Measurements from ENCODE around the gene CD151.

Gene CD151

DNA sequence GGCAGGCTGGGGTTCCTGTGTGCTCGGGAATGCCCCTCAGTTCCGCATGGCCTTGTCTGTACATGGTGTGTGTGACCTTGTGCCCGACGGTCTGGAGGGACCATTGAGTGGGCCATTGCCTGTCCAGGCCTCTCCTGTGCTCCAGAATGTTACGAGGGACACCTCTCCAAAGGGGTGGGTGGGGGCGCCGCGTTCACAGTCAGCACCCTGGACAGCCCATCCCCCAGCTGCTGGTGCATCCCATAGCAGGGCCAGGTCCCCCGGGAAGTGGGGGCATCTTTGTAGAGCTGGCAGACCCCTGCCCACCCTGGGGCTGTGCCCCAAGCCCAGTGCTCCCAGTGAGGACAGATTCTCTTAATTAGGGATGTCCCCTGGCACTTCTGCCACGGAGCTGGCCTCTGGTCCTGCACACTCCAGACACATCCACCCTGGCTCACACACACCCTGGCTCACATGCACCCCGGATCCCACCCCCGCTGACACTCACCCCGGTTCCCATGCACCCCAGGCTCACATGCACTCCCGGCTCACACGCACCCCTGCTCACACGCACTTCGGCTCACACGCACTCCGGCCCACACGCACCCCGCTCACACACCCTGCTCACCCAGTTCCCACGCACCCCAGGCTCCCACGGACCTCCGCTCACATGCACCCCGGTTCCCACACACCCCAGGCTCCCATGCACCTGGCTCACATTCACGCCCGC is 25.5 kb downstream of the CD151 start:
- no peak for DNase-seq (ENCODE audit: low read depth in 2 of 2)

DNA sequence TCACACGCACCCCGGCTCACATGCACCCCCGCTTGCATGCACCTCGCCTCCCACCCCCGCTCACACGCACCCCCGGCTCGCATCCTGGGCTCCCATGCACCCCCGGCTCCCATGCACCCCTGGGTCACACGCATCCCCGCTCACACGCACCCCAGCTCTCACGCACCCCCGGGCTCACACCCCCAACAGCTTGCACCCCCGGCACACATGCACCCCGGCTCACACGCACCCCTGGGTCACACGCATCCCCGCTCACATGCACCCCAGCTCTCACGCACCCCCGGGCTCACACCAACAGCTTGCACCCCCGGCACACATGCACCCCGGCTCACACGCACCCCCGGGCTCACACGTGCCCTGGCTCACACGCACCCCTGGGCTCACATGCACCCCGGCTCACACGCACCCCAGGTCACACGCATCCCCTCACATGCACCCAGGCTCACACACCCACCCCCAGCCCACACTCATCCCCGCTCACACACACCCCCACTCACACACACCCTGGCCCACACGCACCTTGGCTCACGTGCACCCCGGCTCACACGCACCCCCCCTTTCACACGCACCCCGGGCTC is 26.1 kb downstream of the CD151 start:
- no peak for DNase-seq (ENCODE audit: low read depth in 2 of 2)

DNA sequence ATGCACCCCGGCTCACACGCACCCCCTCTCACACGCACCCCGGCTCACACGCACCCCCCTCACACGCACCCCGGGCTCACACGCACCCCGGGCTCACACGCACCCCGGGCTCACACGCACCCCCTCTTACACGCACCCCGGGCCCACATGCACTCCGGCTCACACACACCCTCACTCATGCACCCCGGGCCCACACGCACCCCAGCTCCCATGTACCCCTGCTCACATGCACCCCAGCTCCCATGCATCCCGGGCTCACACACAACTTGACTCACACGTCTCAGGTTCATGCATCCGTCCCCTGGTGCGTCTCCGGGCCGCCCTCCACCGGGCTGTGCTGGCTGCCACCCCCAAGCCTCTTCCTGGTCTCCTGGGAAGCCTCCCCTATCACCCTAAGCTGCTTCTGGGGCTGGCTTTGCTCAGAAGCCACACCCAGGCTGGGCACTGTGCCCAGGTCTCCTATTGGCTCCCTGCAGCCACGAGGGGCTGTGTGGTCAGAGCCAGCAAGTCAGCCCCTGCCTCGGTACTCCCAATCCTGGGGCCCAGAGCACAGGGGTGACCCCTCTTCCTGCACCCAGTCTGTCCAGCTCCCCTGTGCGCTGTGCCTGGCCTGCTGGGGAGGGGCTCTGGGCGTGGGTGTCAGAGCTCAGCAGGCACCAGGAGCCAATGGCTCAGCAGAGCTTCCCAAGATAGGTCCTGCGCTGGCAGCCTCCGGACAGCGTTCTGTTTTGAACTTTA is 26.8 kb downstream of the CD151 start:
- no peak for DNase-seq (ENCODE audit: low read depth in 2 of 2)

DNA sequence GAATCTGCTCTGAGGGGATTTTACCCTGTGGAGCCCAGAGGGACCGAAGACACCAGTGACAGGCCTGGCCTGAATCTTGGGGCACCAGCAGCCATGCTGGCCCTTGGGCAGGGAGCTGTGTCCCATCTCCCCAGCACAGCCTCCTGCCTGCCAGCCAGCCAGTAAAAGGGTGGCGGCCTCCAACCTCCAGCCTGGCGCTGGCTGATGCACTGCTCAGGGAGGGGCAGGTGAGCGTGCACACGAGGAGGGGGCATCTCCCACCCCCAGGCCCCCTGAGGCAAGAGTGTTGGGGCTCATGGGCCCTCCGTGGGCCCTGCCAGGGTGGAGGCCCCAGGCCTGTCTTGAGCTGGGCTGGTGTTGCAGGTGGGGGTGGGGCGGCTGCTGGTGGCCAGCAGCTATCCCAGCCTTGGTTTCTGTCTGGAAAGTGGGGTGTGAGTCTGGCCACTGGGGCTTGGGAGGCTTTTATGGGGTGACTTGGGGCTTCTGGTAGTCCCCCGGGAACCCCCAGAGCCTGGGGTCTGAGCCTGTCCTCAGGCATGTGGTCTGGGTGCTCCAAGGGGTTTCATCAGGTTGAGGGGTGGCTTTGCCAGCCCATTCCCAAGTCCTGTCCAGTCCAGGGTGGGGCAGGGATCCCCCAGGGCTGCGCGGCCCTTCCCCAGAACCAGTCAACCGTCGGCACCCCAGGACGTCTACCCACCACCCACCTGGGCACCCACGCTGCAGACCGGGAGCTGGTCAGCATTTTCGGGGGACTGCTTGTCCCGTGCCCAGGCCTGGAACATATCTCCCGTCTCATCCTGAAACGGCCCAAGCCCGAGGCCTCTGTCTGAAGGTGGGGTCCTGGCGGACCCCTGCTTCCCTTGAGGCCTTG is 27.7 kb downstream of the CD151 start:
- no peak for DNase-seq (ENCODE audit: low read depth in 2 of 2)

DNA sequence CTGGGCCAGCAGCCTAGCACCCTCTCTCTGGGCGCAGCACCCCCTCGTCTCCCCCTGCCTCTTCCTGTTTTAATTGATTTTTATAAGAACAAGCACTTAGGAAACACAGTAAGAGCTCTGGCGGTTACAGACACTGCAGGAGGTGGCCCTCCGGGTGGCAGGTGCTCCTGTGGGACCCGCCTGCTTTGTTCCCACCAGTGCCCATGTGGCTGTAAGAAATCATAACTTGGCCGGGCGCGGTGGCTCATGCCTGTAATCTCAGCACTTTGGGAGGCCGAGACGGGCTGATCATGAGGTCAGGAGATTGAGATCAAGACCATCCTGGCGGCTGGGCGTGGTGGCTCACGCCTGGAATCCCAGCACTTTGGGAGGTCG is 28.3 kb downstream of the CD151 start:
- DNase-seq (ENCODE audit: low read depth in 2 of 2) = no peak

DNA sequence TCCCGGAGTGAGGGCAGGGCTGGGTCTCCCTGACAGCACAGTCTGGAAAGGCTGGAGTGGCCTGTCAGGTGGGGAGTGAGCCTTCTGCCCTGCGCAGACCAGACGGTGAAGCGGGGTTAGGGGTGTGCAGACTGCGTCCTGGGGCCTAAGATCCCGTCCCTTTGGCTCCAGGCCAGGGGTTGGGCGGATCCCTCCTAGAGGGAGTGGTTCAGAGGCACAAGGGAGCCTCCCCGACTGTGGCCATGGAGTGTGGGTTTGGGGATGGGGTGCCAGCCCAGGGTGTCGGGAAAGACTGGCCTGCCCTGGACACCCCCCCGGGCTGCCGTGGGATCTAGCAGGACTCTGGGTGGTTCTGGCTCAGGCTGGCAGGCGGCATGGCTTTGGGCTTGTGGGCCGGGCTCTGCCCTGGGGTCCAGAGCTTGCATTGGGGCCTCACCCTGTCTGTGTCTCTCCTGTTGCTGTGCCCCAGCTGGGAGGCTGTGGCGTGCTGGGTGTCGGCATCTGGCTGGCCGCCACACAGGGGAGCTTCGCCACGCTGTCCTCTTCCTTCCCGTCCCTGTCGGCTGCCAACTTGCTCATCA is 29.4 kb downstream of the CD151 start:
- DNase-seq (ENCODE audit: low read depth in 2 of 2) = no peak

DNA sequence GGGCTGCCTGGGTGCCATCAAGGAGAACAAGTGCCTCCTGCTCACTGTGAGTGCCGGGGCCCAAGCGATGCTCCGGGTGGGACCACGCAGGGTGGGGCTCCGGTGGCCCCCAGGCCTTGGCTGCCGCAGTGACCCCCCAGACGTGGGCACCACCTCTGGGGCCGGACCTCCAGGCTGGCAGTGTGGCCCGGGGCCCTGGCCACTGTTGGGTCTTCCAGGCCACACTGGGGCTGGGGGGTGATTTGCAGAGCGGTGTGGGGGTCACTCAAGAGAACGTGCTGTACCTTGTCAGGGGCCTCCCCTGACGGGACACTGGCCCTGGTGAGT is 29.9 kb downstream of the CD151 start:
- no peak for DNase-seq (ENCODE audit: low read depth in 2 of 2)

DNA sequence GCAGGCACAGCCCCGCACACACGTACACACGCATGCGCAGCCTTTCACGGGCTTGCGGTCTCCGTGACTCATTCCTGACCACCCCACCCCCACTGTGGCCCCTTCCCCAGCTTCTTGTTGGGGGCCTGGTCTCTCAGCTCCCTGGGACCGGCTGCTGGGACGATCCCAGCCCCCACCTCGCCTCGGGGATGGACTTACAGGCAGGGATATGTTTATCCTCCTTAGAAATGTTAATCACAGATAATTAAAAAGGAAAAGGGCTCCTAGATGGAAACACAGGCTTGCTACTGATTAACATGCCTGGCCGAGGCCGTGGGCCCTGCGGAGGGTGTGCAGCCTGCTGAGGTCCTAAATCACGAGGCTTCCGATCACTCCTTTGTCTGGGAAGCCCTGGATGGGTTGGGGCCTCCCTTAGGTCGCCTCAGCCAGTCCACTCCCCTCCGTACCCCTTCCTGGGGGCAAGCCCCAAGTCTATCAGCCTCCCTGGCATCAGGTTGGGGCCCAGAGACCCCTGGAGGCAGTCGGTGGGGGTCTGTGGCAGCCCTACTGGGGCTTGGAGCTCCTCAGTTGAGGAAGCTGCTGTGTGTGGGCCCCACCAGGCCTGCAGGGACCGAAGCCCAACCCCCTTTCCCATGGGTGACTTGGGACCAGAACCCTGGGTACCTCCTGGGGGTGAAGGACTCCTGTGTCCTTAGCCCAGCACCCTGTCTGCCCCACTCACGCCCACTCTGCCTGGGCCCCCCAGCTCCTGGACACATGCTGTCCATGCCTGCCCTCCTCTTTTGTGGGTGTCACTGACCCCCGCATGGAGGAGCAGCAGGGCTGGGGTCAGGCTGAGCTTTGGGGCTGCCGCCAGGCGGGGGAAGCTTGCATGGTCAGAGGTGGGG is 30.5 kb downstream of the CD151 start:
- DNase-seq (ENCODE audit: low read depth in 2 of 2) = no peak

DNA sequence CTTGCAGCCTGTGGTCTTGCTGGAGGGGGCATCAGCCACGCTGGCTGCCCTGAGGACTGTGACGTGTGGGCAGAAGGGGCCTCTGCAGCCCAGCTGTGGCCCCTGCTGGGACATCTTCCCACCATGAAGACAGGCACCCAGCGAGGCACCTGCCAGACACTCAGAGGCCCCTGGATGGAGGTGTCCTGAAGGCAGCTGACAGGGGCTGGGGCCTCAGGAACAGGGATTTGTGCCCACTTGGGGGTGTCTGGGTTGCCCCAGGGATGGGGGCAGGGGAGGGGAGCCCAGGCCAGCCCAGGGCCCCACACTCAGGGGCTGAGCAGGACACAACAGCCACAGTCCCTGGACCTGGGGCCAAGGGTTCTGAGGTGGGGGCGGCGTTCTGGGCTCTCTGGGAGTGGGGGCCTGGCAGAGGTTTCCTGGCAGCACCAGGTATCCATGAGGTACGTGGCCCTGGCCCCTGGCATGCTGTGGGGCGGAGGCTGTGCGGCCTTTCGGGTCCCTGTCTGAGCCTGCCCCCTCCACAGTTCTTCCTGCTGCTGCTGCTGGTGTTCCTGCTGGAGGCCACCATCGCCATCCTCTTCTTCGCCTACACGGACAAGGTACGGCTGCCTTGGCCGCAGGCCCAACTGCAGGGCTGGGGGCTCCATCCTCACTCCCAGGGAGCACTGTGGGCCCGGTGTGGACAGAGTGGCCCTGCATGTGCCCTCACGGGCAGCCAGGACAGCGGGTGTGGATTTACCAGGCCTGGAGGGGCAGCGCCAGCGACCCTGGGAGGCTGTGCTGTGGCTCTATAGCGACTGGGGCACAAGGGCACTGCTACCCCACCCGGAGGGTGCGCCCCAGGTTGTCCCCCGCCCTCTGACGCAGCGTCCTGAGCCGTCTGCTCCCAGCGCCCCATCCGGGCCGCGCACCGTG is 31.4 kb downstream of the CD151 start:
- DNase-seq (ENCODE audit: low read depth in 2 of 2) = no peak

DNA sequence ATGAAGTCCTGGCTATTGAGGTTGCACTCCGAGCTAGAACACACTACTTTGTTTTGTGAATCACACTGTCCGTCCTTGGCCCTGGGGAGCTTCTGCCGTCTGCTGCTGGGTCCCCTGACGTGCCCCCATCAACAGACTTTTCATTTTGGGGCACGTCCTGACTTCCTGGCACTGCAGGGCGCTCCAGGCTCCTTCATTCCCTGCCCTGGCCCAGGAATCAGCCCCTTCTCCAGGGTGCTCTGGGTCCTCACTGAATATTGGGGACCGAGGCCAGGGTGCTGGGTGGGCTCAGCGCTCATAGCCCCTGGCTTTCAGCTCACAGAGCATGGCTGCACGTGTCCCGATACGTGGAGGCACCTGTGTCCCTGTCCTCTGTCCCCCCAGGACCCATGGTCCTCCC is 32.1 kb downstream of the CD151 start:
- no peak for DNase-seq (ENCODE audit: low read depth in 2 of 2)

DNA sequence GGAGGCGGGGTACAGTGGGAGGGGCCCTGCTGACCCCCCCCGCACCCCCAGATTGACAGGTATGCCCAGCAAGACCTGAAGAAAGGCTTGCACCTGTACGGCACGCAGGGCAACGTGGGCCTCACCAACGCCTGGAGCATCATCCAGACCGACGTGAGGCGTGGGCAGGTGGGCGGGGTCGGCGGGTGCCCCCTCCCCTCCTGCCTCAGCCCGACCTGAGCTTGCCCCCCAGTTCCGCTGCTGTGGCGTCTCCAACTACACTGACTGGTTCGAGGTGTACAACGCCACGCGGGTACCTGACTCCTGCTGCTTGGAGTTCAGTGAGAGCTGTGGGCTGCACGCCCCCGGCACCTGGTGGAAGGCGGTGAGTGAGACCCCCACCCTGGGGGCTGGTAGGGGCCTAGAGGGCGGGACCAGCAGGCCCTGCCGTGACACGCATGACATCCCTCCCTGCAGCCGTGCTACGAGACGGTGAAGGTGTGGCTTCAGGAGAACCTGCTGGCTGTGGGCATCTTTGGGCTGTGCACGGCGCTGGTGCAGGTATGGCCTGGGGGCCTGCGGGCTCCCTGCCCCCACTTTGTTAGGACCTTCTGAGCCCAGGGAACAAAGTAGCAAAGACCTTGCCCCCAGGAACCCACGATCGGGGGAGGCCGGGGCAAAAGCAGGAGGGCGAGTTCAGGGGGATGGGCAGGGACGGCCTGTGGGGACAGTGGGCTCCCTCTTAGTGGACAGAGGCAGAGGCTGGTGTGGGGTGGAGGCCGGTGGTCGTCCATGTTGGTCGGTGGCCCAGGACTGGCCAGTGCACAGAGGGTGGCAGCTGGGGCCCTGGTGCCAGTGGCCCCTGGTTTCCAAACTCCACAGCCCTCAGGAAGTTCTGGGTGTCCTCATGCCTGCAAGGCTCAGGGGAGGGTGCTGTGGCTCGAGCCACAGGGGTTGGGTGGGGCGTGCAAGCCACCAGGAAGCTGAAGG is 33.0 kb downstream of the CD151 start:
- DNase-seq (ENCODE audit: low read depth in 2 of 2) = no peak

DNA sequence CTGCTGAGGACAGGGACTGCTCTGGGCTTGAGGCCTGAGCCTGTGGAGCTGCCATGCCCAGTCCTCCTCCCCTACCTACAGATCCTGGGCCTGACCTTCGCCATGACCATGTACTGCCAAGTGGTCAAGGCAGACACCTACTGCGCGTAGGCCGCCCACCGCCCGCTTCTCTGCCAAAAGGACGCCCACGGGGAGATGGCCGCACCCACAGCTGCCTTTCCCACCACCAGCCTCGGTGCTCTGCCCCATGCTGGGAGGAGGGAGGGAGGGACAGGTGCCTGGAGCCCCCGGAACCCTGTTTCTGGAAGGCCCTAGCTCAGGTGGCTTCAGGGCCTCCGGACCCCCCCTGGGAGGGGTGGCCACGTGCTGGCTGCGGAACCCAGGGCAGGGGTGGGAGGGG is 33.7 kb downstream of the CD151 start:
- DNase-seq (ENCODE audit: low read depth in 2 of 2) = no peak

DNA sequence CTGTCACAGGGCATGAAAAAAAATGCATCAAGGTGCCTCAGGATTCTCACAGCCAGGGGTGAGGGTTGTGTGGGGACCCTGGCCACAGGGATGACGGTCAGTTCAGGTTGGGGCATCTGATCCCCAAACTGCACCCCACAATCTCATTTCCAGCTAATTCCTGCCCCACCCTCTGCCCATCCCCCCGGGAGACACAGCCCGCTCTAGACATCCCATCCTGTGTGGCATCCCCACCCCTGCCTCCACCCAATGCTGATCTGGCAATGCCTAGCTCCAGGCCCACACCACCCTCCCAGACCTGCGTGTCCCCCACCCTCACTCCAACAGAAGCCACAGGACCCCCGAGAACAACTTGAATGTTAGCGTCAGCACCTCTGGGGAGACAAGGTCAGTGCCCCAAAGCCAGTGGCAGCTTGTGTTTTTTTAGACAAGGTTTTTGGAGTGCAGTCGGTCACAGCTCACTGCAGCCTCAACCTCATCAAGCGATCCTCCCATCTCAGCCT is 35.2 kb downstream of the CD151 start:
- DNase-seq (ENCODE audit: low read depth in 2 of 2) = no peak

DNA sequence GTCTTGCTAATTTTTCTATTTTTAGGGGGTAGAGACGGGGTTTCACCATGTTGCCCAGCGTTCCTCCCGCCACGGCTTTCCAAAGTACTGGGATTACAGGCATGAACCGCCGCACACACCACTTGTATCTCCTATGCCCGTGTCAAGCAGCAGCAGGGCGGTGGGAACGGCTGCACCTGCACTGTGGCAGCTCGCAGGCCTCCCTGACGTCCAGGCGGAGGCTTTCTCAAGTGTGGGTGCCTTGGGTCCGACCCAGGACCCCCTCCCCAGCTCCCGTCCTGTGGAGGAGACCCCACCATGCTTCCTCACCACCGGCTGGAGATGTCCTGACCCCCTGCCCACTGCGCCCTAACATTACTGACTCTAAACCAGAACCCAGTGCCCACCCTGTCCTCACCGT is 35.6 kb downstream of the CD151 start:
- DNase-seq (ENCODE audit: low read depth in 2 of 2) = no peak

DNA sequence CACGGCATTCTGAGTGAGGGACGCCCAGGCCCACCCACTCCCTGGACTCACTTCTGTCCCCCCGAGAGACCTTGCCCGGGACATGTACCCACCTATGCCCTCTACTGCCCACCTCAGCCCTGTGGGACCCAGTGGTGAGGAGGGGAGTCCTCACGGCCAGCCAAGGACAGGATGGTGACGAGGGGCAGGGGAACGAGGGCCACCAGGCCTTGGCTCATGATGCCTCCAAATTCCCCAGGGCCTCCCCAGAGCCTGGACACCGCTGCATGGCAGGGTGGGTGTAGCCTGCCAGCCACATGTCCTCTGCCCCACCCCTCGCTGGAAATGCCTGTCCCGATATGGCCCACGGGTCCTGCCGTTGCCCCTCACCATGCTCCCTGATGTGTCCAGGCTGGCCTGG is 36.0 kb downstream of the CD151 start:
- no peak for DNase-seq (ENCODE audit: low read depth in 2 of 2)

DNA sequence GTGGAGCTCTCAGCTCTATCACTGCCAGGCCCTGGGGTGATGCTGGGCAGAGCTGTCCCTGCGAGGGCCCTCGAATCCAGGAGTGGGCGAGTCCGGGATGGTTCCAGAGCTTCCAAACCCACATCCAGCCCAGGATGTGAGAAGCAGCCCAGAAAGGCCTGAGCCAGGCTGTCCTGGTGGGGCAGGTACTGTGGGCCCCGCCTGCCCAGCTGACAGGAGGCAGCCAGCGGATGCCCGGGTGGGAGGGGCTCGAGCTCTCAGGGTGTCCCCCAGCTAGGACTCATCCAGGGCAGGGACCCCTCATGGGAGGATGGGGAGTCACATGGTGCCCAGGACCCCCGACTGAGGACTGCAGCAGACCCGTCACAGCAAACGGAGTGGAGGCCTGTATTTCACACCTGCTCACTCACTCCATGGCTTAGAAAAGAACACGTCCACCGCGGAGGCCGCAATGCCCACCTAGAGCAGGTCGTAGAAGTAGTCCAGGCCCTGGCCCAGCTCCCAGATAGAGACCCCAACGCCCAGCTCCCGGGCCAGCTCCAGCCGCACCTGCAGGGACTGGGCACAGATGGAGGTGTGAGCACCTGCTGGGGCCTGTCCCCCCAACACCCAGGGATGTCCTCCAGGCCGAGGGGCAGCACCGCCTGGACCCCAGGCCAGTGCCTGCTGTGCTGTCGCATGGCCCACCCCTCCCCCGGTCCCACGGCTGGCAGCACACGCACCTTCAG is 36.8 kb downstream of the CD151 start:
- DNase-seq (ENCODE audit: low read depth in 2 of 2) = no peak

DNA sequence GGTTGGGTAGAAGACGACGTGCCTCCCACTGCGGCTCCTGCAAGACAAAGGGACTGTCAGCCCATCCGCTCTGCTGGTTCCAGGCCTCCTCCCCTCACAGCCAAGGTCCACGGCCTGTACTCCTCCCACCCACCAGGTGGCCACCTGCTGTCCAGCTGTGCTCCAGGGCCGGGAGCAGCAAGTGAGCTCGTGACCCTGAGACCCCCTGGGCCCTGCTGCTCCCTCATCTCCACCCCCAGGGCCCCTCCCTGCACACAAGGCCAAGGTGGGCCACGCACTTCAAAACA is 37.3 kb downstream of the CD151 start:
- DNase-seq (ENCODE audit: low read depth in 2 of 2) = no peak

DNA sequence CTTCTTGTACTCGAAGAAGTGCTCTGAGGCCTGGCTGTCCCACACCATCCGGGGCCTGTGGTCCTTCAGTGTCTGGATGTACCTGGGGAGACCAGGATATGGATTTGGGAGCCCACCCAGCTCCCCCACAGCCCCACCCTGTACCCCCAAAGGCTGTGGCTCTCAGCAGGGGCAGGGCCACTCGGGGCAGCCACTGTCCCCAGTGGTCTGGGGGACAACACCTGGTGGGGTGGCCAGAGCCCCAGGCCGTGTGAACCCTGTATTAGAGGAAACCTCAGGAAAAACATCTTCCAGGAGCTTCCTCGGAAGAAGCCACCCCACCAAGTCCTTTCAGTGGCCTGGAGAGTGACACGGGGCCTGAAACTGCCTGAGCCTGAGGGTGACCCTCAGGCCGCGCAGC is 37.7 kb downstream of the CD151 start:
- DNase-seq (ENCODE audit: low read depth in 2 of 2) = no peak

Data from stimulated activated CD4-positive, alpha-beta T cell treated with anti-CD3 and anti-CD28 coated beads, Interleukin-1b, Interleukin-23, amount 100 ng/mL, for 1 hour (primary cell).